Thyroid gland (tissue), 4 donors: ENCODE results near the gene TXNDC2. TPM values are rescaled to one million over a fixed set of nuclear protein-coding genes. Genes with fewer than 3 reads are reported as not detected.

Experiments used
- DNase-seq, 2 donors: peaks; one replicate each; pipeline ENCODE4 v3.0.0-alpha.2; 2019
- H3K27ac ChIP-seq, 3 donors: fragments of 200-600 bp; sonication (generic); 1 replicate in 2 of 3; 2 replicates in 1 of 3; pipeline ENCODE4 v1.5.1; 2016 to 2019; ENCODE audit warnings: mild to moderate bottlenecking in 1 of 3, moderate library complexity in 1 of 3
- H3K27me3 ChIP-seq: fragments of 200-600 bp; sonication (generic); one replicate; pipeline ENCODE4 v1.5.1; 2019
- H3K36me3 ChIP-seq, 2 donors: fragments of 200-600 bp; sonication (generic); one replicate each; pipeline ENCODE4 v1.5.1; 2016 to 2019
- H3K4me1 ChIP-seq, 2 donors: fragments of 200-600 bp; sonication (generic); one replicate each; pipeline ENCODE4 v1.5.1; 2017 to 2019
- H3K4me3 ChIP-seq, 3 donors: fragments of 200-600 bp; sonication (generic); replicated peaks in 1 of 3; 1 replicate in 2 of 3; 2 replicates in 1 of 3; pipeline ENCODE4 v1.5.1; 2016; ENCODE audit warnings: mild to moderate bottlenecking in 1 of 3
- H3K9me3 ChIP-seq: fragments of 200-600 bp; sonication (generic); one replicate; pipeline ENCODE4 v1.5.1; 2017
- CTCF ChIP-seq, 6 experiments: fragments of 200-600 bp in 3 of 6; fragments of 450-650 bp in 3 of 6; sonication (generic) in 3 of 6; IDR thresholded peaks; one replicate each; pipeline ENCODE4 v1.5.1; 2016 to 2019; ENCODE audit warnings: antibody characterized with exemption in 6 of 6, mild to moderate bottlenecking in 2 of 6, inconsistent platforms in 1 of 6, moderate library complexity in 1 of 6
- POLR2A ChIP-seq, 2 donors: fragments of 450-650 bp; IDR thresholded peaks; one replicate each; pipeline ENCODE4 v1.6.1; 2017; ENCODE audit warnings: antibody characterized with exemption in 2 of 2, mild to moderate bottlenecking in 2 of 2, moderate library complexity in 1 of 2
- WGBS, 2 donors: methylation state at CpG; one replicate each; pipeline ENCODE4 v1.1.5; 2017; 5-methylcytosine and 5-hydroxymethylcytosine counted together
- intact Hi-C: fragments of 100-400 bp; cut with DNase I; formaldehyde crosslinking; loops from one replicate; pipeline ENCODE4 v1.15.1; 2023
- total RNA-seq, 4 donors: library from RNA; depleted of rRNA; stranded (reverse); fragments of >200 nt; gene quantifications; one replicate each; pipeline ENCODE4 v1.2.3, GENCODE V29; 2016

Gene TXNDC2
- total RNA-seq: not detected

GRCh38 chr18:9885170-9886004 lies at the start of gene TXNDC2:
Gene TXNDC2, plus strand, starts transcription at chr18:9885973. Its CDS starts 708 bp downstream, at chr18:9886681.
- TF ChIP-seq CTCF (IDR thresholded peaks at IDR 0.05) (no peak), POLR2A (IDR thresholded peaks at IDR 0.05) (no peak)
- no peaks in the 10 kb centered on the region for H3K4me1 ChIP-seq
- no peak for DNase-seq
- 93 to 95% methylated on average over 8 of the region's 8 CpGs for WGBS, 2 donors
- no peak within 1 kb of the TSS for H3K27ac ChIP-seq
- H3K9me3 ChIP-seq: no peaks in the 10 kb centered on the region
- intact Hi-C loops: no loop called here
- H3K27me3 ChIP-seq: no peaks in the 10 kb centered on the region
- no peaks in the 10 kb centered on the region for H3K36me3 ChIP-seq
- H3K4me3 ChIP-seq: no peak within 1 kb of the TSS

DNA sequence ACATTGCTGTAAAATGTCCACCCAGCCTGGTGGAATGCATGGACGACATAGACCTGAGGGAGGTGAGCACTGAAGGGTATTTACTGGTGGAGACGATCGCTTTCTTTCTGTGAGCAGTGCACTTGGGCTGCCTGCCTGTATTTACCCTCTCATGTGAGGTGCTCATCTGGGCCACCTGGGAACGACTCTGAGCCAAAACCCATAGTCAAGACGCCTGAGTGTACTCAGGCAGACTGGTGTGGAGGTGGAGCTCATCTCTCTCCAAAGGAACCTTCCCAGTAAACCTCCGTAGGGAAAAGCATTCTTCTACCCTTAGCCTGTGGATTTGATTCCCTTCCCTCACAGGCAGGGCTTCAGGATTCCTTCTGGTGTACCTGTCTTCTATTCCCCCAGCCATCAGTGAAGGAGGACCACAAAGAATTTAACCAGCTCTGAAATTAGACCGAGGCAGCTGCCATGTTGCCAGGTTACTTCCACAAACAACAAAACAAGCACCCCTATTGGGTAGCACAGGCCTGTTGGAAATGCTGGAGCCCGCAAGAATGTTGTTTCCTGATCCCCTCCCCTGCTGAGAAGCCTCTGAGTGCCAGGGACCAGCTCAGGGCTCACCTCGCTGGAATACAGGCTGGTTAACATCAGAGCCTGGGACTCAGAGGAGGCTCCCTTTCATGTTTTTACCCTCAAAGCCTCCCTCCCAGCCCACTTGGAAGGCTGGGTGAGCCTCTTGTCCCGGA lies 47.5 kb upstream of the TXNDC2 start:
- Histone ChIP-seq H3K4me3 (no peak overlapping the region), H3K27me3 (no peaks in the 10 kb centered on the region), H3K36me3 (no peaks in the 10 kb centered on the region), H3K4me1 (peaks cover 34 to 36% of the 10 kb centered on the region in 2 donors), H3K27ac (peak overlapping the region; percentile 78 to 91 (median 90)), H3K9me3 (no peaks in the 10 kb centered on the region)
- peak in 1 of 2 donors; percentile 55 for TF ChIP-seq POLR2A (IDR thresholded peaks at IDR 0.05)
- no peak for TF ChIP-seq CTCF (IDR thresholded peaks at IDR 0.05)
- intact Hi-C loops: no loop called here
- WGBS, 2 donors: 38 to 40% methylated on average over 10 of the region's 10 CpGs
- peak; percentile 77 to 80 for DNase-seq

DNA sequence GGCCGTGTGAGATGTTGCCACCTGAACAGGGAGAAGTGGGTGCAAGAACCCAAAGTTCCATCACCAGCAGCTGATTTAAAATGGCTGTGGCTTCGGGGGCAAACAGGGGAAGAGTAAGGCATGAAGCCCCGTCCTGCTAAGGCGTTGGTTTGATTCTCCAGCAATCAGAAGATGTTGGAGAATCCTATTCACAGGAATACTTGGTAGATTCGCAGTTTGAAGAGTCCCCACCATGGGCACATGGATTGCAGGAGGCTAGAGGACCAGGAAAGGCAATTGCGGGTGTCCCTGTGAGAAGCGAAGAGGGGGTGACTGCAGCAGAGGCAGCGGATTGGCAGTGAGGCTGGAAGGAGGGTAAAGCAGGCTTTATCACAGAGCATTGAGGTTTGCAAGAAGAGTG lies 46.6 kb upstream of the TXNDC2 start:
- 97 to 98% methylated on average over 8 of the region's 8 CpGs for WGBS, 2 donors
- no peak for TF ChIP-seq CTCF (IDR thresholded peaks at IDR 0.05)
- no peak for TF ChIP-seq POLR2A (IDR thresholded peaks at IDR 0.05)
- intact Hi-C loops: no loop called here
- no peaks in the 10 kb centered on the region for H3K36me3 ChIP-seq
- no peak for DNase-seq
- H3K4me3 ChIP-seq: no peak overlapping the region
- H3K27me3 ChIP-seq: no peaks in the 10 kb centered on the region
- H3K27ac ChIP-seq: peak overlapping the region; percentile 78 to 91 (median 90)
- H3K9me3 ChIP-seq: no peaks in the 10 kb centered on the region
- H3K4me1 ChIP-seq: peaks cover 34 to 39% of the 10 kb centered on the region in 2 donors

- Histone ChIP-seq H3K27me3 (no peaks in the 10 kb centered on the region), H3K4me1 (peaks cover 35 to 41% of the 10 kb centered on the region in 2 donors), H3K36me3 (no peaks in the 10 kb centered on the region), H3K9me3 (no peaks in the 10 kb centered on the region), H3K27ac (no peak overlapping the region), H3K4me3 (no peak overlapping the region)
- no peak for TF ChIP-seq CTCF (IDR thresholded peaks at IDR 0.05)
- TF ChIP-seq POLR2A (IDR thresholded peaks at IDR 0.05): no peak
- 88 to 93% methylated on average over 10 of the region's 10 CpGs for WGBS, 2 donors
- DNase-seq: no peak
- intact Hi-C loops: no loop called here
These were observed 45.9 kb upstream of the TXNDC2 start for GRCh38 chr18:9839853-9840252.

DNA sequence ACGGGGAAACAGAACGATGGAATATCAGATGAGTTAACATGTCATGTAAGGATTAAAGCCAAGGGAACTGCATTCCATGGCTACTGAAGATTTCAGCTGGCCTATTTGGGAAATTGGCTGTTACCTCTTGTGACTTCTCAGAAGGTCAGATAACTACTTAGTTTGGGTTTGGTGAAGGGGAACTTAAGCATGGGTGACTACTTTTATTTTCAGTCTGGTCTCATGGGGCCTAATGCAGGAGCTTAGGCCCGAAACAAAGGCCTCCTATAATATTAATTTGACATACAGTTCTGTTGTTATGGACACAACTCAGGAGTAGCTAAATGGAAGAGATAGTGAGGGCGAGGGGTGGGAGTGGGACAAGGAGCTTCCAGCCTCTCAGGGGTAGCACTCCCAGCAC lies 44.0 kb upstream of the TXNDC2 start:
- Histone ChIP-seq H3K4me3 (no peak overlapping the region), H3K27ac (no peak overlapping the region), H3K9me3 (no peaks in the 10 kb centered on the region), H3K36me3 (no peaks in the 10 kb centered on the region), H3K27me3 (no peaks in the 10 kb centered on the region), H3K4me1 (peaks cover 30 to 34% of the 10 kb centered on the region in 2 donors)
- no peak for TF ChIP-seq CTCF (IDR thresholded peaks at IDR 0.05)
- TF ChIP-seq POLR2A (IDR thresholded peaks at IDR 0.05): no peak
- 79 to 89% methylated on average over 4 of the region's 4 CpGs for WGBS, 2 donors
- intact Hi-C loops: no loop called here
- no peak for DNase-seq
